Epithelial cell of esophagus (primary cell): ENCODE data around the gene IL6R.

Source experiments
- DNase-seq: peaks from one replicate; pipeline ENCODE4 v3.0.0; 2010; ENCODE audit warnings: low read depth
- H3K4me3 ChIP-seq: 2 replicates; pipeline ENCODE4 v1.5.1; 2011; ENCODE audit warnings: mild to moderate bottlenecking, low read length, control low read depth
- TF ChIP-seq, protein P1 (sequence below): IDR thresholded peaks from 2 replicates; pipeline ENCODE4 v1.5.1; 2011; ENCODE audit warnings: low read depth, mild to moderate bottlenecking, low read length, control low read depth, inconsistent platforms; ENCODE audit not compliant: insufficient read depth; ENCODE audit errors: missing control alignments

IL6R gene

DNA sequence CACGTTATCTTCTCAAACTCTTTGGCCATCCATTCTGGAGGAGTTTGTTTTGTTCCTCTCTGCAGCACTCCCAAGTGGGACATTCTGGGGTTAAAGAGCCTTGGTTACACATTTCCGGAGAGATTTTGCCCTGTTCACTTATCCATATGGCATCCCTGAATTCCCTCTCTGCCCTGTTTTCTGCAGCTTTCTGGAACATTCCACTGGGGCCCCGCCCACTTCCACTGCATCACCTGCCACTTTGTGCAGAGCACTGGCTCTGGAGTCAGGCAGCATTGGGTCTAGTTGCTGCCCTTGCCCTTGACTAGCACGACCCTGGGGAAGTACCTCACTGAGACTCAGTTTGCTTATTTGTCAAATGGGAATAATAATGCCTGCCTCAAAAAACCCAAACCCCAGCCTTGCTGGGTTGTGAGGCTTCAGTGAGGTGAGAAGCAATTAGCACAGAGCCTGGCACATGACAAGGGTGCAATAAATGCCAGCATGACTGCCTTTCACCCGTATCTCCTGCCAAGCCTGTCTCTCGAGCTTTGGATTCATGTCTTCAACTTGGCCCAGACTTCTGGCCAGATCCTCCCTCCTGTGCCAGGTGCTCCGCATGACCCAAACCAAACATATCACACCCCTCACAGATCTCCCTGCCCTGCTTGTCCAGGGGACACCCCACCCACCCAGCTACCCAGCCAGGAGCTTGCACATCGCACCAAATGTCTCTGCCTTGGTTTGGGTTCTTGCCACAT lies 38.3 kb downstream of the IL6R start:
- TF ChIP-seq, protein P1, sequence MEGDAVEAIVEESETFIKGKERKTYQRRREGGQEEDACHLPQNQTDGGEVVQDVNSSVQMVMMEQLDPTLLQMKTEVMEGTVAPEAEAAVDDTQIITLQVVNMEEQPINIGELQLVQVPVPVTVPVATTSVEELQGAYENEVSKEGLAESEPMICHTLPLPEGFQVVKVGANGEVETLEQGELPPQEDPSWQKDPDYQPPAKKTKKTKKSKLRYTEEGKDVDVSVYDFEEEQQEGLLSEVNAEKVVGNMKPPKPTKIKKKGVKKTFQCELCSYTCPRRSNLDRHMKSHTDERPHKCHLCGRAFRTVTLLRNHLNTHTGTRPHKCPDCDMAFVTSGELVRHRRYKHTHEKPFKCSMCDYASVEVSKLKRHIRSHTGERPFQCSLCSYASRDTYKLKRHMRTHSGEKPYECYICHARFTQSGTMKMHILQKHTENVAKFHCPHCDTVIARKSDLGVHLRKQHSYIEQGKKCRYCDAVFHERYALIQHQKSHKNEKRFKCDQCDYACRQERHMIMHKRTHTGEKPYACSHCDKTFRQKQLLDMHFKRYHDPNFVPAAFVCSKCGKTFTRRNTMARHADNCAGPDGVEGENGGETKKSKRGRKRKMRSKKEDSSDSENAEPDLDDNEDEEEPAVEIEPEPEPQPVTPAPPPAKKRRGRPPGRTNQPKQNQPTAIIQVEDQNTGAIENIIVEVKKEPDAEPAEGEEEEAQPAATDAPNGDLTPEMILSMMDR: no peak
- no peak for DNase-seq
- H3K4me3 ChIP-seq: no peak overlapping the region

DNA sequence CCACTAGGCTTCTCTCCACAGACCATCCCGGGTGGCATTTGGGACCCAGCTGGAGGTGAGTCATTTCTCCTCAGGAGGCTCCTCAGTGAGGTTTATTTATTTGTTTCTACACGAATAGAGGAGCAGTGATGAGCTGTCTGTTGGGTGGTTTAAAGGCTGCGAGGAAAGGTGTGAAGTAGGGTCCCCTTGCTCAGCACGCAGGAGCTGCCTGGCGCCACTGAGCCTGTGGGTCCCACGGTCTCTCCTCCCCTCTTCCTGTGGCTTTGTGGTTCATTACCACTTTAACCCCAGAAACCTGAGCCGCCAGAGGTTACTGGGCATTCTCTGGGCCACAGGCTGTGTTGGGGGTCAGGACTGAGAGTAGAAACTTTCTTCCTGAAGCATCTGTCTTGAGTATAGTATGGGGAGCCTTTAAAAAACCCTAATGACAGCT lies 39.9 kb downstream of the IL6R start:
- TF ChIP-seq, protein P1: no peak
- DNase-seq: peak; percentile 59

DNA sequence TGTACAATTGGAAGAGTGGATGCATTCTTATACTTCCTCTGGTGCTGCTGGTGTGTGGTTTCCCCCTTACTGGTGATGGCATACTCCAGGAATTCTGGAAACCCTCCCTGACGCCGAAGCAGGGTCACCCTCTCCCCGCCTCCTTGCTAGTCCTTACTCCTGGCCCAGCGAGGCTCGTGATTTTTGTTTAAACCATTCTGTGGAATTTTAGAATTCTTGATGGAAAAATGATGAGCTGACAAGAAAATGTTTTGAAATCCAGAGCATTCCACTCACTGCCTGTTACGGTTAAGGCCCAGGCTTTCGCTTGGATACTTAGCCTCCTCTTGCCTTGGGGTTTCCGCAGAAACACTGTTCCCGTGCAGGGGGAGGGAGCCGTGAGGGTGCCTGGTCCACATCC lies 41.1 kb downstream of the IL6R start:
- no peak for DNase-seq
- TF ChIP-seq, protein P1: no peak
- H3K4me3 ChIP-seq: no peak overlapping the region

More for the DNA sequence above, 39.9 kb downstream of the IL6R start:
- H3K4me3 ChIP-seq: no peak overlapping the region

DNA sequence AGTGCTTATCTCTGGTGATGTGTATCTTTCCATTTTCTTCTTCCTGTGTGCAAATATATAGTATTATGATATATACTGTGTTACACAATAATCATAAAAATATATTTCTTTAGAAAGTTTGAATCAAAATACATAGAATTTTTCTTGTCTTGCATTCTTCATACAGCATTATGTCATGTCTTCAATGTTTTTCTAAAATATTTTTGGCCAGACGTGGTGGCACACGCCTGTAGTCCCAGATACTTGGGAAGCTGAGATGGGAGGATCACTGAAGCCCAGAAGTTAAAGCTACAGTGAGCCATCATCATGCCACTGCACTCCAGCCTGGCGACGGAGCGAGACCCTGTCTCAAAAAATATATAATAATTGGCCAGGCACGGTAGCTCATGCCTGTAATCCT lies 41.6 kb downstream of the IL6R start:
- DNase-seq: no peak
- H3K4me3 ChIP-seq: no peak overlapping the region
- TF ChIP-seq, protein P1: no peak

DNA sequence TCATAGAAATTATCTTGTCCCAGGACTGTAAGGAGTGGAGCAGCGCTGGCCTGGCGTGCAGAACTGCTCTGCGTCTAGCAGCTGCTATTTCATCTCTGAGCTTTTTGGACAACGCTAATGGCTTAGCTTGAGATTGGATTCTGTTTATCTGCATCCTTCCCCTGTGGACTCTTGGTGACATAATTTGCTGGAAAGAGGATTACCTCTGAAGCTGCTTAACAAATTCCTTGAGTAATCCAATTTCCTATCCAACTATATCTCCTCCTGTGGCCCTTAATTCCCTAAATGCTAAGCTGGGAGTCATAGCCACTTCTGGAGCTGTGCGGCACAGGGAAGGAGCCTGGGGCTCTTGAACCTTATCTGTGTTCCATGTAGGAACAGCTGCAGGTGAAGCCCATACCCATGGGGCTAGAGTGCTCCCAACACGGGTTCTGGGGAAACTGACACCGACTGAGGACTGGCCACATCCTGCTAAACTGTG lies 43.2 kb downstream of the IL6R start:
- no peak overlapping the region for H3K4me3 ChIP-seq
- DNase-seq: no peak
- TF ChIP-seq, protein P1: no peak

DNA sequence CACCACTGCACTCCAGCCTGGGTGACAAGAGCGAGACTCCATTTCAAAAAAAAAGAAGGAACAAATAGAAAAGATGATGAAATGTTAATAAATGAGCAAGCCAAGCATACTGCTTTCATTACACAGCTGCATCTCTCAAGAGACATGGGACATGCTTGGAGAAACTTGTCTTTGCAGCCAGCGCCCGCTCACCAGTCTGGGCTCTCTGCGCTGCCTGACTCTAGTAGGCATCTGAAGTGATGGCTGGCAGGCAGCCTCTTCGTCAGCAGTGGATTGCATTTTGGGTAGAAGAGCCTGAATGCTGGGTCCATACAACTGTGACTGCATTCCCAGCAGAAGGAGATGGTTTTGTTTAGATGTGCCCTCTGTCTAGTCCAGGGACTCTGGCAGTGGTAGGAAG lies 48.0 kb downstream of the IL6R start:
- TF ChIP-seq, protein P1: no peak
- DNase-seq: peak; percentile 22
- H3K4me3 ChIP-seq: no peak overlapping the region

DNA sequence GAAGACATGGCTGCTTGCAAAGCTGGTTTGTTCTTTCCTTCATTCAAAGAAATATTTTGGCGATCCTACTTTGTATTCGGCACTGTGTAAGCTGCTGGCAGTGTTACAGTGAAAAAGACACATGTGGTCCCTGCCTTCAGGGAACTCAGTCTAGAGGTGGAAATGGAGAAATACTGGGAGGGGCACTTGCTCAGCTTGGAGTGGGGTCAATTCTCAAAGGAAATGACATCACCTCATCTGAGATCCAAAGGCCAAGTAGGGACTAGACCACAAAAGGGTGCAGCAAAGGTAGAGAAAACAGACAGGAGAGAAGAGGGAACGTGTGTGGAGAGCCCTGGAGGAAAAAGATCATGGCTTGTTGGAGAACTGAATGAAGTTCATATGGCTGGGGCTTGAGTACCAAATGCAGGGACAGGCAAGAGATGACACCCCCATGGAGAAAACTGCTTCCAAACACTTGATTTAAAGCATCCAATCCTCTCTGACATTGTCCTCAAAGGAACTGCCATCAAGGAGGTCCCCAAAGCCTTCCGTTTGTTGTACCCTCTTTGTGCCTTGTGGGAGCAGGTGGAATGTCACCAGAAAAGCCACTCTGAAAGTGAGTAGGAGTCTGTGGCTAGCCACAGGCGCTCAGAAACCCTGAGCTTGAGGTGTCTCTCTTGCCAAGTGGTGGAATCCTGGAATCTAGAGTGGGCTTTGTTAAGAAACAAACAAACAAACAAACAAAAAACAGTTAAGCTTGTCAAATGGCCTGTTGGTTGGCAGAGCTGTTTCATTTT lies 48.6 kb downstream of the IL6R start:
- H3K4me3 ChIP-seq: no peak overlapping the region
- peak; percentile 78 for DNase-seq
- TF ChIP-seq, protein P1: no peak
